ENCODE data around the gene ABAT. TPM values are rescaled to one million over a fixed set of nuclear protein-coding genes. Genes with fewer than 3 reads are reported as not detected.
A peak's percentile ranks its signal among the peaks of the same experiment; 100 is the strongest.

The ABAT gene
- polyA plus RNA-seq, 2 of the 4 experiments (the other 2 are of a cell fraction): 0.68 to 1.2 TPM

GRCh38 chr16:8626946-8627345 lies 47.5 kb upstream of the ABAT start:
- DNase-seq (ENCODE audit: low read depth in 1 of 2, low spot score in 1 of 2) (no peak), ATAC-seq (no peak), FAIRE-seq (no peak)
- CTCF ChIA-PET: interaction anchor here (0.6 to 1.6 kb wide), 7 partner anchors 9 to 632 kb away, joined by 3 to 6 read pairs (median 4); no protein-coding TSS in a partner anchor
- 99% methylated on average over 8 of the region's 8 CpGs for WGBS (ENCODE audit: missing lambda C conversion rate)
- POLR2A ChIA-PET: no interaction called here
- H3K4me2 ChIP-seq: no peak overlapping the region
- TF ChIP-seq FOSL2 (IDR thresholded peaks at IDR 0.05): no peak
- TF ChIP-seq FOSL2 (CRISPR knock-in tag; IDR thresholded peaks at IDR 0.05): no peak
- TF ChIP-seq PHF8 (IDR thresholded peaks at IDR 0.05; ENCODE audit: borderline replicate concordance, low read depth): no peak
- no peak for TF ChIP-seq POLR2AphosphoS2 (conservative IDR thresholded peaks at IDR 0.05; ENCODE audit: low read length)
- TF ChIP-seq HOXA7 (CRISPR knock-in tag; IDR thresholded peaks at IDR 0.05): no peak
- TF ChIP-seq MAX (IDR thresholded peaks at IDR 0.05): no peak
- TF ChIP-seq EP300 (IDR thresholded peaks at IDR 0.05): no peak
- no peak for TF ChIP-seq NPAS2 (CRISPR knock-in tag; IDR thresholded peaks at IDR 0.05; ENCODE audit: borderline replicate concordance)
- no peak for TF ChIP-seq SREBF2 (IDR thresholded peaks at IDR 0.05)
- no peak for TF ChIP-seq EHF (CRISPR knock-in tag; IDR thresholded peaks at IDR 0.05)
- no peak for TF ChIP-seq USF2 (IDR thresholded peaks at IDR 0.05)
- TF ChIP-seq ZC3H11A (IDR thresholded peaks at IDR 0.05): no peak
- H3K4me1 ChIP-seq: peaks cover 15% of the 10 kb centered on the region
- H3K4me3 ChIP-seq: no peak overlapping the region
- H3K9me3 ChIP-seq: no peaks in the 10 kb centered on the region
- no peak overlapping the region for H3K27ac ChIP-seq

- no peak overlapping the region for H3K4me2 ChIP-seq
These were observed 47.0 kb upstream of the ABAT start for GRCh38 chr16:8627456-8627855.

GRCh38 chr16:8628981-8629725 lies 45.3 kb upstream of the ABAT start:
- TF ChIP-seq MAX (IDR thresholded peaks at IDR 0.05) (no peak), EP300 (IDR thresholded peaks at IDR 0.05) (no peak), TP53 (CRISPR knock-in tag; IDR thresholded peaks at IDR 0.05) (no peak), ZFP36 (IDR thresholded peaks at IDR 0.05; ENCODE audit: borderline replicate concordance, partially characterized antibody) (peak; percentile 35)
- CTCF ChIA-PET: interaction anchor here (0.7 to 1.2 kb wide), 3 partner anchors 34 to 62 kb away, joined by 3 to 5 read pairs (median 3); no protein-coding TSS in a partner anchor
- Histone ChIP-seq H3K9me3 (no peaks in the 10 kb centered on the region), H3K4me2 (no peak overlapping the region), H3K27ac (no peak overlapping the region), H3K4me1 (no peaks in the 10 kb centered on the region), H3K4me3 (no peak overlapping the region)
- no peak for ATAC-seq
- POLR2A ChIA-PET: no interaction called here
- no peak for DNase-seq (ENCODE audit: low read depth in 1 of 2, low spot score in 1 of 2)
- FAIRE-seq: no peak
- 95% methylated on average over 16 of the region's 16 CpGs for WGBS (ENCODE audit: missing lambda C conversion rate)

More at GRCh38 chr16:8627456-8627855, 47.0 kb upstream of the ABAT start:
- Histone ChIP-seq H3K9me3 (no peaks in the 10 kb centered on the region), H3K4me1 (peaks cover 13% of the 10 kb centered on the region), H3K27ac (no peak overlapping the region), H3K4me3 (no peak overlapping the region)
- 93% methylated on average over 4 of the region's 4 CpGs for WGBS (ENCODE audit: missing lambda C conversion rate)
- POLR2A ChIA-PET: interaction anchor here (0.6 kb wide), 1 partner anchor 109 kb away, joined by 3 read pairs; no protein-coding TSS in a partner anchor
- ATAC-seq (no peak), FAIRE-seq (no peak), DNase-seq (ENCODE audit: low read depth in 1 of 2, low spot score in 1 of 2) (no peak)
- CTCF ChIA-PET: interaction anchor here (1.0 to 1.6 kb wide), 4 partner anchors 8 to 44 kb away, joined by 3 to 6 read pairs (median 4); no protein-coding TSS in a partner anchor
- TF ChIP-seq ESRRA (IDR thresholded peaks at IDR 0.05; ENCODE audit: borderline replicate concordance, low read length): no peak
- no peak for TF ChIP-seq NFE2L2 (conservative IDR thresholded peaks at IDR 0.05; ENCODE audit: low read length)
- no peak for TF ChIP-seq RNF2 (IDR thresholded peaks at IDR 0.05; ENCODE audit: borderline replicate concordance, low read depth)
- TF ChIP-seq MAX (IDR thresholded peaks at IDR 0.05): no peak
- no peak for TF ChIP-seq RAD21 (conservative IDR thresholded peaks at IDR 0.05 in 1 of 2, IDR thresholded peaks at IDR 0.05 in 1 of 2)
